ENCODE data around the gene RGS17.

Gene RGS17

DNA sequence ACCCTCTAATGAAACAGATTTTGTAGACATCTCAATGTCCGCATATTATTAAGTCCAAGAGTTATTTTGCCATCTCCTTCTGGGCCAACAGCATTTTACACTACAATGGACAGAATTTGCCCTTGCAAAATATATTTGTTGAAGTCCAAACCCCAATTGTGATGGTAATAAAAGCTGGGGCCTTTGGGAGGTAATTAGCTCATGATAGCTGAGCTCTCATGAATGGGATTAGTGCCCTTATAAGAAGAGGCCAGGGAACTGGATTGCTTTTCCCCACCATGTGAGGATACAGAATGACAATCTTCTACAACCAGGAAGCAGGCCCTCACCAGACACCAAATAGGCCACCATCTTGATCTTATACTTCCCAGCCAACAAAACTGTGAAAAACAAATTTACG is 83.7 kb downstream of the RGS17 start:
- peaks cover 0 to 4% (median 0%) of the 10 kb centered on the region in 5 donors for H3K36me3 ChIP-seq (ENCODE audit: control insufficient read depth in 5 of 5, insufficient read depth in 5 of 5, low read length in 5 of 5)
- H3K9me3 ChIP-seq (ENCODE audit: control insufficient read depth in 5 of 5, low read length in 5 of 5): no peaks in the 10 kb centered on the region
- no peak overlapping the region for H3K4me3 ChIP-seq (ENCODE audit: low read depth in 1 of 5, low read length in 5 of 5)
- no peak overlapping the region for H3K27ac ChIP-seq (ENCODE audit: low read depth, low read length)
- H3K27me3 ChIP-seq (ENCODE audit: control insufficient read depth in 5 of 5, insufficient read depth in 4 of 5, low read length in 5 of 5): no peaks in the 10 kb centered on the region
- no peaks in the 10 kb centered on the region for H3K4me1 ChIP-seq (ENCODE audit: control insufficient read depth in 5 of 5, insufficient read depth in 5 of 5, low read length in 5 of 5)
- H3K9ac ChIP-seq (ENCODE audit: low read length in 5 of 5): no peak overlapping the region

- Histone ChIP-seq H3K4me1 (ENCODE audit: control insufficient read depth in 5 of 5, insufficient read depth in 5 of 5, low read length in 5 of 5) (no peaks in the 10 kb centered on the region), H3K27me3 (ENCODE audit: control insufficient read depth in 5 of 5, insufficient read depth in 4 of 5, low read length in 5 of 5) (no peaks in the 10 kb centered on the region), H3K27ac (ENCODE audit: low read depth, low read length) (no peak overlapping the region)
Observed at GRCh38 chr6:153045271-153045670, 85.8 kb downstream of the RGS17 start.

DNA sequence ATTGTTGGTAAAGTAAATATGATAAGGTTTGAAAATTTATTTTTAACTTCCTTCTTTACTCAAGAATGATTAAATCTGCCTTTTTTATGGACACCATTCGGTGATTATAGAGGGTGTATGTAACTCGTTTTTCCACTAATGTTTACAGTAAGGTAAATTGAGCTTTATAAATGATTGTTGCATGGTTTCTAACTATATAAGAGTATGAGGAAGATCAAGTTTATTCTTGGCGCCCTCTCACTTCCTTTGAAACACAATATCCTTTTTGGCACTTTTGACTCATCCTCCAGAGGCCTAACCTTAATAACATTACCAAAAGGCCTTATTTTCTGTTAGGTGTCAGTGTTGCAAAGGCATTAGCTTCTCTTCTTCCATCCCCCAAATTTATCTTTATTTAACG is 86.8 kb downstream of the RGS17 start:
- Histone ChIP-seq H3K4me3 (ENCODE audit: low read depth in 1 of 5, low read length in 5 of 5) (no peak overlapping the region), H3K9me3 (ENCODE audit: control insufficient read depth in 5 of 5, low read length in 5 of 5) (no peaks in the 10 kb centered on the region), H3K27ac (ENCODE audit: low read depth, low read length) (no peak overlapping the region), H3K9ac (ENCODE audit: low read length in 5 of 5) (no peak overlapping the region), H3K4me1 (ENCODE audit: control insufficient read depth in 5 of 5, insufficient read depth in 5 of 5, low read length in 5 of 5) (no peaks in the 10 kb centered on the region), H3K27me3 (ENCODE audit: control insufficient read depth in 5 of 5, insufficient read depth in 4 of 5, low read length in 5 of 5) (no peaks in the 10 kb centered on the region), H3K36me3 (ENCODE audit: control insufficient read depth in 5 of 5, insufficient read depth in 5 of 5, low read length in 5 of 5) (peaks cover 0 to 4% (median 0%) of the 10 kb centered on the region in 5 donors)

More at GRCh38 chr6:153045271-153045670, 85.8 kb downstream of the RGS17 start:
- Histone ChIP-seq H3K9ac (ENCODE audit: low read length in 5 of 5) (no peak overlapping the region), H3K36me3 (ENCODE audit: control insufficient read depth in 5 of 5, insufficient read depth in 5 of 5, low read length in 5 of 5) (peaks cover 0 to 4% (median 0%) of the 10 kb centered on the region in 5 donors), H3K4me3 (ENCODE audit: low read depth in 1 of 5, low read length in 5 of 5) (no peak overlapping the region), H3K9me3 (ENCODE audit: control insufficient read depth in 5 of 5, low read length in 5 of 5) (no peaks in the 10 kb centered on the region)

- H3K27me3 ChIP-seq (ENCODE audit: control insufficient read depth in 5 of 5, insufficient read depth in 4 of 5, low read length in 5 of 5): no peaks in the 10 kb centered on the region
- peaks cover 0 to 4% (median 0%) of the 10 kb centered on the region in 5 donors for H3K36me3 ChIP-seq (ENCODE audit: control insufficient read depth in 5 of 5, insufficient read depth in 5 of 5, low read length in 5 of 5)
- no peak overlapping the region for H3K27ac ChIP-seq (ENCODE audit: low read depth, low read length)
- no peak overlapping the region for H3K9ac ChIP-seq (ENCODE audit: low read length in 5 of 5)
- no peaks in the 10 kb centered on the region for H3K9me3 ChIP-seq (ENCODE audit: control insufficient read depth in 5 of 5, low read length in 5 of 5)
- H3K4me1 ChIP-seq (ENCODE audit: control insufficient read depth in 5 of 5, insufficient read depth in 5 of 5, low read length in 5 of 5): no peaks in the 10 kb centered on the region
- H3K4me3 ChIP-seq (ENCODE audit: low read depth in 1 of 5, low read length in 5 of 5): no peak overlapping the region
Observed at GRCh38 chr6:153043719-153044118, 87.4 kb downstream of the RGS17 start.

DNA sequence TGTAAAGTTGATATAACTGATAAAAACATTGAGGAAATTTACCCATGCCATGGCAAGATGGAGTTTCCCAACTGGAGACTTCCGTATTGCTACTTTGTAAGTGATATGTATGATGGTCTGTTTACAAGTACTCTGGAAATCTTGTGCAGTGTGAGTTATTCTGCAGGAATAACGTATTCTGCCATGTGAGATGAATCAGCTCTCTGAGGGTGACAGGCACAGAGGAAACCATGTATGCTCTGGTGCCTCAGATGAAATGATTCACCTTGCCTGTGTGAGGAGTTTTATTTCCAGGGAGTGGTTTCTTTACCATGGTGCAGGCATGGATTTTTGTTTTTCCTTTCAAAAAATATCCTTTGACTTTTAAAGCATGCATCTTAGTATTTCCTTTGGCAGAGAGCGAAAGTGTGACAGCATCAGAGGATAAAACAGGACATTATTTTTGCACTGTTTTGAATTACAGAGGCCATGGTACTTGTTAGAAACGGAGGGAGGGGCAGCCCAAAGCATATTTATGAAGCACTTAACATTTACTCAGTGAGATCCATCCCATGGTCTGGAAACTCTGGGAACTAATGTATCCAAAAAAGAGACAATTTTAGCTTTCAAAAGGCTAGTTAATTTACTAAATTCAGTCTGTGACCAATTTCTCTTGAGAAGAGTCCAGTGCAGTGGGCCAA is 92.6 kb downstream of the RGS17 start:
- peaks cover 0 to 4% (median 0%) of the 10 kb centered on the region in 5 donors for H3K36me3 ChIP-seq (ENCODE audit: control insufficient read depth in 5 of 5, insufficient read depth in 5 of 5, low read length in 5 of 5)
- H3K9me3 ChIP-seq (ENCODE audit: control insufficient read depth in 5 of 5, low read length in 5 of 5): no peaks in the 10 kb centered on the region
- H3K9ac ChIP-seq (ENCODE audit: low read length in 5 of 5): no peak overlapping the region
- H3K27ac ChIP-seq (ENCODE audit: low read depth, low read length): no peak overlapping the region
- H3K4me1 ChIP-seq (ENCODE audit: control insufficient read depth in 5 of 5, insufficient read depth in 5 of 5, low read length in 5 of 5): no peaks in the 10 kb centered on the region
- H3K4me3 ChIP-seq (ENCODE audit: low read depth in 1 of 5, low read length in 5 of 5): no peak overlapping the region
- no peaks in the 10 kb centered on the region for H3K27me3 ChIP-seq (ENCODE audit: control insufficient read depth in 5 of 5, insufficient read depth in 4 of 5, low read length in 5 of 5)

DNA sequence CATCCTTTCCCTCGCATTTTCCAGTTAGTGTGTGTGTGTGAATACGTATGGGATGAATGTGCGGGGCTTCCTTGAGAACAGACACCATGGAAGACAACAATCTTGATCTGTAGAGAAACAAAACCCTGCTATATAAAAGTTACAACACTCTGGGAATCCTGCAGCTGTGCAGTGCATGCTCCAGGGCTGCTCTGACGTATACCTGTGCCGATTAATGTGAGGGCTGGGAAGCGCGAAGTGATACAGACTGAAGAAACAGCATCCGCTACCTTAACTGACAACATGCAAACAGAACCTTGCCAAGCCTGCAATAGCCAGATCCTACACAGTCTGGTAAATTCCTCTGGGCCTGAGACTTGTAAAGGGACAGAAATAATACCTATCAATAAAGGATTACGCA is 96.9 kb downstream of the RGS17 start:
- Histone ChIP-seq H3K4me1 (ENCODE audit: control insufficient read depth in 5 of 5, insufficient read depth in 5 of 5, low read length in 5 of 5) (no peaks in the 10 kb centered on the region), H3K36me3 (ENCODE audit: control insufficient read depth in 5 of 5, insufficient read depth in 5 of 5, low read length in 5 of 5) (no peaks in the 10 kb centered on the region), H3K4me3 (ENCODE audit: low read depth in 1 of 5, low read length in 5 of 5) (no peak overlapping the region), H3K9me3 (ENCODE audit: control insufficient read depth in 5 of 5, low read length in 5 of 5) (no peaks in the 10 kb centered on the region), H3K27me3 (ENCODE audit: control insufficient read depth in 5 of 5, insufficient read depth in 4 of 5, low read length in 5 of 5) (no peaks in the 10 kb centered on the region), H3K27ac (ENCODE audit: low read depth, low read length) (no peak overlapping the region), H3K9ac (ENCODE audit: low read length in 5 of 5) (no peak overlapping the region)

GRCh38 chr6:153032255-153032882 is 98.7 kb downstream of the RGS17 start:
- no peak overlapping the region for H3K4me3 ChIP-seq (ENCODE audit: low read depth in 1 of 5, low read length in 5 of 5)
- no peaks in the 10 kb centered on the region for H3K36me3 ChIP-seq (ENCODE audit: control insufficient read depth in 5 of 5, insufficient read depth in 5 of 5, low read length in 5 of 5)
- H3K27me3 ChIP-seq (ENCODE audit: control insufficient read depth in 5 of 5, insufficient read depth in 4 of 5, low read length in 5 of 5): no peaks in the 10 kb centered on the region
- H3K9ac ChIP-seq (ENCODE audit: low read length in 5 of 5): no peak overlapping the region
- no peaks in the 10 kb centered on the region for H3K4me1 ChIP-seq (ENCODE audit: control insufficient read depth in 5 of 5, insufficient read depth in 5 of 5, low read length in 5 of 5)
- no peaks in the 10 kb centered on the region for H3K9me3 ChIP-seq (ENCODE audit: control insufficient read depth in 5 of 5, low read length in 5 of 5)
- H3K27ac ChIP-seq (ENCODE audit: low read depth, low read length): no peak overlapping the region

DNA sequence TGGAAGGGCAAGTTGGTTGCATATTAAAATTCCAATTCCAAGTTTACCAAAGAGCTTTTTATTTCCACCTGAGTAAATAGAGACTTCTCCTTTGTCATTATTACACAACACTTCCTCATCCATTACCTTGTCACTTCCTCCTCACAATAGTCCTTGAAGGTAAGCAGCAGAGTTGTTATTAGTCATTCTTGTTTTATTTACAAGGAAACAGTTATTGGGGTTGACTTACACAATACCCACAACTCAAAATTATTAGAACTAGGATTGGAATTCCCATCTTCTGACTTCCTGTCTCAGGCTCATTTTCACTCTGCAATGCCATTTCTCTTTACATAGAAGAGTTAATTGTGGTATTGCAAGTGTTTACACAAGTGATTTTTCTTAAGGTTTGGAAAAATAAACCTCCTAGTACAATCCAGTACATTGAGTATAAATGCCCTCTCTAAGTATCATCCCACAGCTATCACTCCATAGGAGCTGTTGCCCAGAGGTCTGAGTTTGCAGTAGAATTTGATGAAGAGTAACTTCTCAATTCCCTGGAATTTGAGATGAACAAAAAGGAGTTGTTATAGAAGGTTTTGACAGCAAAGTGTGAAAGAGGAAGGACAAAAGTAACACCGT is 99.6 kb downstream of the RGS17 start:
- no peaks in the 10 kb centered on the region for H3K9me3 ChIP-seq (ENCODE audit: control insufficient read depth in 5 of 5, low read length in 5 of 5)
- no peaks in the 10 kb centered on the region for H3K27me3 ChIP-seq (ENCODE audit: control insufficient read depth in 5 of 5, insufficient read depth in 4 of 5, low read length in 5 of 5)
- H3K27ac ChIP-seq (ENCODE audit: low read depth, low read length): no peak overlapping the region
- H3K9ac ChIP-seq (ENCODE audit: low read length in 5 of 5): no peak overlapping the region
- H3K4me3 ChIP-seq (ENCODE audit: low read depth in 1 of 5, low read length in 5 of 5): no peak overlapping the region
- no peaks in the 10 kb centered on the region for H3K36me3 ChIP-seq (ENCODE audit: control insufficient read depth in 5 of 5, insufficient read depth in 5 of 5, low read length in 5 of 5)
- no peaks in the 10 kb centered on the region for H3K4me1 ChIP-seq (ENCODE audit: control insufficient read depth in 5 of 5, insufficient read depth in 5 of 5, low read length in 5 of 5)

- no peaks in the 10 kb centered on the region for H3K9me3 ChIP-seq (ENCODE audit: control insufficient read depth in 5 of 5, low read length in 5 of 5)
- H3K4me1 ChIP-seq (ENCODE audit: control insufficient read depth in 5 of 5, insufficient read depth in 5 of 5, low read length in 5 of 5): peaks cover 0 to 3% (median 0%) of the 10 kb centered on the region in 5 donors
- H3K9ac ChIP-seq (ENCODE audit: low read length in 5 of 5): no peak overlapping the region
- no peak overlapping the region for H3K4me3 ChIP-seq (ENCODE audit: low read depth in 1 of 5, low read length in 5 of 5)
- H3K27ac ChIP-seq (ENCODE audit: low read depth, low read length): no peak overlapping the region
- no peaks in the 10 kb centered on the region for H3K36me3 ChIP-seq (ENCODE audit: control insufficient read depth in 5 of 5, insufficient read depth in 5 of 5, low read length in 5 of 5)
- no peaks in the 10 kb centered on the region for H3K27me3 ChIP-seq (ENCODE audit: control insufficient read depth in 5 of 5, insufficient read depth in 4 of 5, low read length in 5 of 5)
Observed at GRCh38 chr6:153028963-153029362, 102.1 kb downstream of the RGS17 start.

GRCh38 chr6:153028286-153028685 is 102.8 kb downstream of the RGS17 start:
- Histone ChIP-seq H3K9ac (ENCODE audit: low read length in 5 of 5) (no peak overlapping the region), H3K27ac (ENCODE audit: low read depth, low read length) (no peak overlapping the region), H3K27me3 (ENCODE audit: control insufficient read depth in 5 of 5, insufficient read depth in 4 of 5, low read length in 5 of 5) (no peaks in the 10 kb centered on the region), H3K4me3 (ENCODE audit: low read depth in 1 of 5, low read length in 5 of 5) (no peak overlapping the region), H3K4me1 (ENCODE audit: control insufficient read depth in 5 of 5, insufficient read depth in 5 of 5, low read length in 5 of 5) (peaks cover 0 to 3% (median 0%) of the 10 kb centered on the region in 5 donors), H3K9me3 (ENCODE audit: control insufficient read depth in 5 of 5, low read length in 5 of 5) (no peaks in the 10 kb centered on the region), H3K36me3 (ENCODE audit: control insufficient read depth in 5 of 5, insufficient read depth in 5 of 5, low read length in 5 of 5) (no peaks in the 10 kb centered on the region)

Data from subcutaneous abdominal adipose tissue (tissue), 5 donors.